HG02852 (cell line): ENCODE measurements around the gene IRF9.

Experiments used
- ATAC-seq: cut with Tn5 transposase; IDR thresholded peaks from one replicate; pipeline ENCODE4 v1.9.1; 2021; ENCODE audit warnings: mild to moderate bottlenecking, moderate library complexity; ENCODE audit not compliant: unreplicated experiment

Gene IRF9

DNA sequence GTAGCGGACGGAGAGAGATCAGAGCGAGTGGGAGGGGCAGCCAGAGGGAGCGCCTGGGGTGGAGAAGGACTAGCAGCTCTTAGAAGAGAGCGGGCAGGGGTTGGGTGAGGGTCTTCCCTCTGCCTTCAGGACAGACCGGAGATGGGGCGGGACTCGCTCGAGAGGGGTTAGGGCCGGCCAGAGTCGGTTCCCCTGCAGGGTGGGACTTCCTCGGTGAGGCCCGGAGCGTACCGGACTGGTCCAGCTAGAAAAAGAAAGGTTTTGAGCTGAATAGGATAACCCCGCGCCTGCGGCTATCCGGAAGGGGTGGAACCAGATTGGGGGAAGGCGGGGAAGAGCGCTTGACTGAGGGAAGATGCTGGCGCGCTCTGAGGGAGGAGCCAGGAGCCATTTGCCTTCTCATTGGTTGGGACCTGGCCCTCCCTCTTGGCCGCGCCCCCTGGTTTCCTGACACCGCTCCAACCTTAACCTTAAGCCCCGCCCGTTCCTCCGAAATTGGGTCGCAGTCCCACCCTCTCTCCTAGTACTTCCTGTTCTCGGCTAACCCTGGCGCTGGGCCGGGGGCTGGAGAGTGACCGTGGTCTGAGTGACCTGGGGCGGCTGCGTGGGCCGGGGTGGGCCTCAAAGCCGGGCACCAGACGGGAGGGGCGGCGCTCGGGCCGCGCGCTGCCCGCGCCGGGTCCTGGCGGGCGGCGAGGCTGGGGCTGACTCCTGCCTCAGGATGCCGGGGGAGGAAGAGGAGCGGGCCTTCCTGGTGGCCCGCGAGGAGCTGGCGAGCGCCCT, 13.9 kb upstream of the IRF9 start, which contains the start of gene RNF31:
Gene RNF31, plus strand, starts transcription at position 521 of the 783 bp plus-strand sequence. Its CDS starts 201 bp downstream, at position 722.
- ATAC-seq = peak; percentile 80

- ATAC-seq = no peak
Observed at GRCh38 chr14:24147761-24148428, 13.2 kb upstream of the IRF9 start.

DNA sequence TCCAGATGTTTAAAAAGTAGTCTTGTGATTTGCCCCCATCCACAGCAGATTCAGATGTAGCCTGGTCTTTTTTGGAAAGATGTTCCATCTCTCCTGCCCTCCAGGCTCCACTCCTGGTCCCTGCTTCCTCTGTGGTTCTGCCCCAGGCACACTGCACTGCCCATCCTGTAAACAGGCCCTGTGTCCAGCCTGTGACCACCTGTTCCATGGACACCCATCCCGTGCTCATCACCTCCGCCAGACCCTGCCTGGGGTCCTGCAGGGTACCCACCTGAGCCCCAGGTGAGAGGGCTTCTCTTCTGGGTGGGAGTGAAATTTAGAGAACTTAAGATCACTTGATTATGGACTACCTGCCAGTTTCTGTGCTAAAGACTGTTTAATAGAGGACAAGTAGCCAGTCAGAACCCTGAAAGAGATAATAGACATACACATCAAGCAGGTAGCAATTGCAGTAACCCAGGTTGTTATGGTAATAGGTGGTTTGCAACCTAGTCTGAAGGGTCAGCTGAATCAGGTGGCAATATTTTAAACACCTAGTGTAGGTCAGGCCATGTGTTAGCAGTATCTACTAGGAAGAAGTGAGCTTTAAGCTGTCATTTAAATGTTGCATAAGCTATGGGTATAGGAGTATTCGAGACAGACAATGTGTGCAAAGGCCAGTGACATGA, 11.6 kb upstream of the IRF9 start:
- ATAC-seq = no peak

DNA sequence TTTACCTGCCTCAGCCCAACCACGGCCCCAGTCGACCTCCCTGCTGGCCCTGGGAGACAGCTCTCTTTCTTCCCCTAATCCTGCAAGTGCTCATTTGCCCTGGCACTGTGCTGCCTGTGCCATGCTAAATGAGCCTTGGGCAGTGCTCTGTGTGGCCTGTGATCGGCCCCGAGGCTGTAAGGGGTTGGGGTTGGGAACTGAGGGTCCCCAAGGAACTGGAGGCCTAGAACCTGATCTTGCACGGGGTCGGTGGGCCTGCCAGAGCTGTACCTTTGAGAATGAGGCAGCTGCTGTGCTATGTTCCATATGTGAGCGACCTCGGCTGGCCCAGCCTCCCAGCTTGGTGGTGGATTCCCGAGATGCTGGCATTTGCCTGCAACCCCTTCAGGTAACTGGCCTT, 11.0 kb upstream of the IRF9 start:
- no peak for ATAC-seq

- ATAC-seq = no peak
Observed at GRCh38 chr14:24150567-24150966, 10.5 kb upstream of the IRF9 start.

- ATAC-seq = no peak
Observed at GRCh38 chr14:24150993-24151392, 10.1 kb upstream of the IRF9 start.

GRCh38 chr14:24151404-24152080, 9.5 kb upstream of the IRF9 start:
- no peak for ATAC-seq

GRCh38 chr14:24155100-24155499, 6.0 kb upstream of the IRF9 start:
- ATAC-seq = no peak

- ATAC-seq = no peak
Observed at GRCh38 chr14:24156840-24157239, 4.2 kb upstream of the IRF9 start.

- ATAC-seq = no peak
Observed at GRCh38 chr14:24157331-24157730, 3.7 kb upstream of the IRF9 start.

GRCh38 chr14:24159777-24160498, 1.1 kb upstream of the IRF9 start:
- no peak for ATAC-seq

GRCh38 chr14:24160499-24160849, 591 bp upstream of the IRF9 start:
- no peak for ATAC-seq

GRCh38 chr14:24162093-24162492, 1.0 kb downstream of the IRF9 start:
- ATAC-seq = no peak

- no peak for ATAC-seq
Observed at GRCh38 chr14:24164518-24164991, 3.5 kb downstream of the IRF9 start.

GRCh38 chr14:24165785-24166184, 4.7 kb downstream of the IRF9 start:
- ATAC-seq = no peak

- no peak for ATAC-seq
Observed at GRCh38 chr14:24167469-24168114, 6.5 kb downstream of the IRF9 start.

- peak; percentile 84 for ATAC-seq
Observed at GRCh38 chr14:24171422-24172260, 10.6 kb downstream of the IRF9 start, which contains the start of gene REC8. REC8 (plus strand) TSS chr14:24172080; CDS start chr14:24172553, 473 bp downstream.

GRCh38 chr14:24172261-24172860, 11.3 kb downstream of the IRF9 start:
- no peak for ATAC-seq

GRCh38 chr14:24172871-24173281, 11.8 kb downstream of the IRF9 start:
- no peak for ATAC-seq
